Fibroblast of mammary gland (primary cell): Measurements from ENCODE around the gene BTD.
"Not testable (repeated sequence)": the region's sequence is repeated elsewhere in the genome, so short reads cannot be mapped to it uniquely, and the experiment has no call there.

Experiments used
- DNase-seq: peaks from one replicate; pipeline ENCODE4 v3.0.0-alpha.2; 2010; ENCODE audit warnings: low read depth
- H3K4me3 ChIP-seq: 2 replicates; pipeline ENCODE4 v1.5.1; 2011; ENCODE audit warnings: low read depth, mild to moderate bottlenecking, low read length, moderate library complexity; ENCODE audit not compliant: control insufficient read depth
- TF ChIP-seq, protein P1 (sequence below): conservative IDR thresholded peaks from 2 replicates; pipeline ENCODE4 v1.5.1; 2011; ENCODE audit warnings: low read depth, low read length, inconsistent platforms; ENCODE audit not compliant: control insufficient read depth, insufficient read depth

Gene BTD

DNA sequence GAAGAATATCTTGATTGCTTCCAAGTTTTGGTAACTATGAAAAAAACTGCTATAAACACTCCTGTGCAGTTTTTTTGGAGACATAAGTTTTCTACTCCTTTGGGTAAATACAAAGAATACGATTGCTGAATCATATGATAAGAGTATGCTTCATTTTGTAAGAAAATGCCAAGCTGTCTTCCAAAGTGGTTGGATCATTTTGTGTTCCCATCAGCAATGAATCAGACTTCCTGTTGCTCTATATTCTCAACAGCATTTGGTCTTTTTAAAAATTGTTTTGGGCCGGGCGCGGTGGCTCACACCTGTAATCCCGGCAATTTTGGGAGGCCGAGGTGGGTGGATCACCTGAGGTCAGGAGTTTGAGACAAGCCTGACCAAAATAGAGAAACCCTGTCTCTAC lies 14.5 kb downstream of the BTD start:
- TF ChIP-seq, protein P1, sequence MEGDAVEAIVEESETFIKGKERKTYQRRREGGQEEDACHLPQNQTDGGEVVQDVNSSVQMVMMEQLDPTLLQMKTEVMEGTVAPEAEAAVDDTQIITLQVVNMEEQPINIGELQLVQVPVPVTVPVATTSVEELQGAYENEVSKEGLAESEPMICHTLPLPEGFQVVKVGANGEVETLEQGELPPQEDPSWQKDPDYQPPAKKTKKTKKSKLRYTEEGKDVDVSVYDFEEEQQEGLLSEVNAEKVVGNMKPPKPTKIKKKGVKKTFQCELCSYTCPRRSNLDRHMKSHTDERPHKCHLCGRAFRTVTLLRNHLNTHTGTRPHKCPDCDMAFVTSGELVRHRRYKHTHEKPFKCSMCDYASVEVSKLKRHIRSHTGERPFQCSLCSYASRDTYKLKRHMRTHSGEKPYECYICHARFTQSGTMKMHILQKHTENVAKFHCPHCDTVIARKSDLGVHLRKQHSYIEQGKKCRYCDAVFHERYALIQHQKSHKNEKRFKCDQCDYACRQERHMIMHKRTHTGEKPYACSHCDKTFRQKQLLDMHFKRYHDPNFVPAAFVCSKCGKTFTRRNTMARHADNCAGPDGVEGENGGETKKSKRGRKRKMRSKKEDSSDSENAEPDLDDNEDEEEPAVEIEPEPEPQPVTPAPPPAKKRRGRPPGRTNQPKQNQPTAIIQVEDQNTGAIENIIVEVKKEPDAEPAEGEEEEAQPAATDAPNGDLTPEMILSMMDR, result no peak

DNA sequence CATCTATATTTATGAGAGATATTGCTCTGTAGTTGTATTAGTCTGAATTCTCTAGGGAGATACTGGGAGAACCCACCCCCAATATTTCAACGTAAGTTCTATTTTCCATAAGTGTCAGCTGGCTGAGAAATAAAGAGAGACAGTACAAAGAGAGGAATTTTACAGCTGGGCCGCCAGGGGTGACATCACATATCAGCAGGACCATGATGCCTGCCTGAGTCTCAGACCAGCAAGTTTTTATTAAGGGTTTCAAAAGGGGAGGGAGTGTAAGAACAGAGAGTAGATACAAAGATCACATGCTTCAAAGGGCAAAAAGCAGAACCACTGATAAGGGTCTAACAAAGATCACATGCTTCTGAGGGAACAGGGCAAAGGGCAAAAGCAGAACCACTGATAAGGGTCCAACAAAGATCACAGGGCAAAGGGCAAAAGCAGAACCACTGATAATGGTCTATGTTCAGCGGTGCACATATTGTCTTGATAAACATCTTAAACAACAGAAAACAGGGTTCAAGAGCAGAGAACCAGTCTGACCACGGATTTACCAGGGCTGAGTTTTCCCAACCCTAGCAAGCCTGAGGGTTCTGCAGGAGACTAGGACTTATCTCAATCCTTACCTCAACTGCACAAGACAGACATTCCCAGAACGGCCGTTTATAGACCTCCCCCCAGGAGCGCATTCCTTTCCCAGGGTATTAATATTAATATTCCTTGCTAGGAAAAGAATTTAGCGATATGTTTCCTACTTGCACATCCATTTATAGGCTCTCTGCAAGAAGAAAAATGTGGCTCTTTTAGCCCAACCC lies 18.3 kb downstream of the BTD start:
- not testable (repeated sequence) for H3K4me3 ChIP-seq, DNase-seq

More for the DNA sequence above, 14.5 kb downstream of the BTD start:
- H3K4me3 ChIP-seq, result no peak overlapping the region
- peak; percentile 69 for DNase-seq

DNA sequence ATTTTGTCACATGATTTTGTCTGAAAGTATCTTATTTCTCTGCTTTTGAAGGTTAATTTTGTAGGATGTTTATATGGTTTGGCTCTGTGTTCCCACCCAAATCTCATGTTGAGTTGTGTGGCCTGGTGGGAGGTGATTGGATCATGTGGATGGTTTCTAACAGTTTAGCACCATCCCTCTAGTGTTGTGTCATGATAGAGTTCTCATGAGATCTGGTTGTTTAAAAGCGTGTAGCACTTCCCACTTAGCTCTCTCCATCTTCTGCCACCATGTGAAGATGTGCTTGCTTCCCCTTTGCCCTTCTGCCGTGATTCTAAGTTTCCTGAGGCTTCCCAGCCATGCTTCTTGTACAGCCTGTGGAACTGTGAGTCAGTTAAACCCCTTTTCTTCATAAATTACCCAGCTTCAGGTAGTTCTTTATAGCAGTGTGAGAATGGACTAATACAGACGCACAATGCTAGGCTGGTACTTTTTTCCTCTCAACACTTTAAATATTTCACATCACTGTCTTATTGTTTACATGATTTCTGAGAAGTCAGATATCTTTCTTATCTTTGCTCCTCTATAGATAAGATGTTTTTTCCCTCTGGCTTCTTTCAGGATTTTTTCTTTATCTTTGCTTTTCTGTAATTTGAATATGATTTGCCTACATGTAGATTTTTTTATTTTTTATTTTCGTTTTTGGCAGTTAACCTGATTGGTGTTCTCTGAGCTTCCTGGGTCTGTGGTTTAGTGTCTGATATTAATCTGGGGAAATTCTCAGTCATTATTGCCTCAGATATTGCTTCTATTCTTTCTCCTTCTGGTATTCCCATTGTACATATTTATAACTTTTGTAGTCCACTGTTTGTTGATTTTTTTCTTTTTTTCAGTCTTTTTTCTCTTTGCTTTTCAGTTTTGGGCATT lies 22.2 kb downstream of the BTD start:
- TF ChIP-seq, protein P1, result no peak
- DNase-seq, result no peak
- H3K4me3 ChIP-seq, result no peak overlapping the region

DNA sequence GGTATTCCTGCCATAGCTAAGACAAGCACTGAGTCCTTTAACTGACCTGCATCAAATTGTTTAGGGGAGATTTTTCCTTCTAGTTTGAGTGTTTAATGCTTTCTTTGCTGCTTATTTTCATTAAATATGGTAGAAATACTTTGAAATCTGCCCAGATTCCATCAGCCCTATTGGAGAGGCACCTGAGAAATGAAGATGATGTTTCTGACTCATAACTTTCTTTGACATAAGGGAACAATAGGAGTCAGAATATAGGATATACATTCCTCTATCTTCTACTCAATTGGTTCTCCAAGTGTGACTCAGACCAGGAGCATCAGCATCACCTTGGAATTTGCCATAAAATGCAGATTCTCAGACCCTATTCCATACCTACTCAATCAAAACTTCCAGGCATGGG lies 27.4 kb downstream of the BTD start:
- H3K4me3 ChIP-seq, result no peak overlapping the region
- TF ChIP-seq, protein P1, result no peak
- no peak for DNase-seq

- peak; percentile 90 for DNase-seq
- peak overlapping the region; percentile 19 for H3K4me3 ChIP-seq
- TF ChIP-seq, protein P1, result peak; percentile 74
These were observed 28.5 kb downstream of the BTD start for GRCh38 chr3:15629860-15630597.

GRCh38 chr3:15630646-15631350 lies 29.3 kb downstream of the BTD start:
- TF ChIP-seq, protein P1, result no peak
- peak overlapping the region; percentile 8 for H3K4me3 ChIP-seq
- peak; percentile 77 for DNase-seq
